GM12801 (cell line): Measurements from ENCODE around the gene ZFAND2B.

Experiments
- TF ChIP-seq, protein P1 (sequence below): IDR thresholded peaks from one replicate; pipeline ENCODE4 v1.5.1; 2011; ENCODE audit warnings: control low read depth; ENCODE audit not compliant: insufficient read length; ENCODE audit errors: extremely low read depth

The ZFAND2B gene

GRCh38 chr2:219248845-219249202, 42.2 kb downstream of the ZFAND2B start:
- TF ChIP-seq, protein P1, sequence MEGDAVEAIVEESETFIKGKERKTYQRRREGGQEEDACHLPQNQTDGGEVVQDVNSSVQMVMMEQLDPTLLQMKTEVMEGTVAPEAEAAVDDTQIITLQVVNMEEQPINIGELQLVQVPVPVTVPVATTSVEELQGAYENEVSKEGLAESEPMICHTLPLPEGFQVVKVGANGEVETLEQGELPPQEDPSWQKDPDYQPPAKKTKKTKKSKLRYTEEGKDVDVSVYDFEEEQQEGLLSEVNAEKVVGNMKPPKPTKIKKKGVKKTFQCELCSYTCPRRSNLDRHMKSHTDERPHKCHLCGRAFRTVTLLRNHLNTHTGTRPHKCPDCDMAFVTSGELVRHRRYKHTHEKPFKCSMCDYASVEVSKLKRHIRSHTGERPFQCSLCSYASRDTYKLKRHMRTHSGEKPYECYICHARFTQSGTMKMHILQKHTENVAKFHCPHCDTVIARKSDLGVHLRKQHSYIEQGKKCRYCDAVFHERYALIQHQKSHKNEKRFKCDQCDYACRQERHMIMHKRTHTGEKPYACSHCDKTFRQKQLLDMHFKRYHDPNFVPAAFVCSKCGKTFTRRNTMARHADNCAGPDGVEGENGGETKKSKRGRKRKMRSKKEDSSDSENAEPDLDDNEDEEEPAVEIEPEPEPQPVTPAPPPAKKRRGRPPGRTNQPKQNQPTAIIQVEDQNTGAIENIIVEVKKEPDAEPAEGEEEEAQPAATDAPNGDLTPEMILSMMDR: no peak

DNA sequence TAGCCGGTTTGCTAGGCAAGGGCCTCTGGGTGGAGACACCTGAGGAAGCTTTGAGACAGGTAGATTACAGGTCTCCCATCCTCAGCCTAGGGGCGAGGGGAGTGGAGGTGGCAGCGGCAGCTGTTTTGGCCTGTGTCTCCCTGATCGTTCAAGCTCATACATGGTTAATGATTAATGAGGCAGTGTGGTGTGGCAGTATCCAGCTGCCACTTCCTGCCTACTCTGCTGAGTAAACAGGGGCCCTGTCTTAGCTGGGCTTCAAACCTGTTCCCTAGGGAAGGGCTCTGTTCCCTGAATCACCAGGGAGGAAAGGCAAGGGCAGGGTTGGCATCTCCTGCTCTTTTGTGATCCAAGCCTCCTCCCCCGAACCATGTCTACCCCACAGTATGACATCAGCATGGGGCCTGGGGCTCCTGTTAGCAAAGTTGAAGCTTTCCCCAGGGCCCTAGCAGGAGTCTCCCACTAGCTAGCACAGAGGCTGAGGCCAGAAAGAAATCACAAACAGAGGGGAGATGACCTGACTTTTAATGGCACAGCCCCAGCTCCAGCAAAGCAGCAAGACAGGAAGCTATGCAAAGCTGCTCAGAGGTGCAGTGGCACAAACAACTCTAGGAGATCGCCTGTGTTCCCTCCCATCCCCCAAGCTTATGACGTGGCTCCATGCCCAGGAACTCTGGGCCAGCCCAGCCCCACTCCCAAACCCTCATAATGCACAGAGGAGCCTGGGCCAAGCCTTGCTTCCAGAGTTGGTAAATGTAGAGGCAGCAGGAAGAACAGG, 42.8 kb downstream of the ZFAND2B start:
- TF ChIP-seq, protein P1: no peak

DNA sequence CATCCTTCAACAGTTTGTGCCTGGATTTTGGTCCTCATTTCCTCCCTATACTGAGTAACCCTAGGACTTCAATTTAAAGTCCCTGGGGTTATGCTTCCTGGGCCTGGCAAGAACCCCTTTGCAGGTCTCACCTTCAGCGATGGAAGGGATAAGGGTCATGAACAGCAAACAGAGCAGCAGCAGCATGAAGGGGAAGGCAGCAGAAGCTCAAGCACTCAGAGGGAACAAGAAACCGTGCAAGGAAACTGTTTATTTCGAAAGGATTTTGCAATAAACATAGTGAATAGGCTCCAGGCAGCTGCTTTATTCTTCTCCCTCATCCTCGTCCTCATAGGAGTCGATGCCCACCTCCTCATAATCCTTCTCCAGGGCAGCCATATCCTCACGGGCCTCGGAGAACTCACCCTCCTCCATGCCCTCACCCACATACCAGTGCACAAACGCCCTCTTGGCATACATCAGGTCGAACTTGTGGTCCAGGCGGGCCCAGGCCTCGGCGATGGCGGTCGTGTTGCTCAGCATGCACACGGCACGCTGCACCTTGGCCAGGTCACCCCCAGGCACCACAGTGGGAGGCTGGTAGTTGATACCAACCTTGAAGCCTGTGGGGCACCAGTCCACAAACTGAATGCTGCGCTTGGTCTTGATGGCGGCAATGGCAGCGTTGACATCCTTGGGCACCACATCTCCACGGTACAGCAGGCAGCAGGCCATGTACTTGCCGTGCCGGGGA, 43.6 kb downstream of the ZFAND2B start:
- TF ChIP-seq, protein P1: no peak

GRCh38 chr2:219251656-219252055, 45.1 kb downstream of the ZFAND2B start:
- TF ChIP-seq, protein P1: no peak

DNA sequence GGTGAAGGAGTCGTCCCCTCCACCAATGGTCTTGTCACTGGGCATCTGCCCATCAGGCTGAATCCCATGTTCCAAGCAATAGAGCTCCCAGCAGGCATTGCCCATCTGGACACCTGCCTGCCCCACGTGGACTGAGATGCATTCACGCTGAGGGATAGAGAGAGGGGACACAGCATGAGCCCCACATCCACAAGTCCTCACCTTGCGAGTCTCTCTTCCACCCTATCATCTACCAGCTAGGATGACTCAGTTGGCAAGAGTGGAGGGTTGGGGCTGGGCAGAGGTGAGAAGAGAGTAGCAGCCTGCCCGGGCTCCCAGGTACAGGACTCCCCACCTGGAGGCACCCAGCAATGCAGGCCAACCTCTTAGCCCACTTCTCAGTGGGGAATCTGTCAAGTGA, 45.5 kb downstream of the ZFAND2B start:
- TF ChIP-seq, protein P1: no peak

DNA sequence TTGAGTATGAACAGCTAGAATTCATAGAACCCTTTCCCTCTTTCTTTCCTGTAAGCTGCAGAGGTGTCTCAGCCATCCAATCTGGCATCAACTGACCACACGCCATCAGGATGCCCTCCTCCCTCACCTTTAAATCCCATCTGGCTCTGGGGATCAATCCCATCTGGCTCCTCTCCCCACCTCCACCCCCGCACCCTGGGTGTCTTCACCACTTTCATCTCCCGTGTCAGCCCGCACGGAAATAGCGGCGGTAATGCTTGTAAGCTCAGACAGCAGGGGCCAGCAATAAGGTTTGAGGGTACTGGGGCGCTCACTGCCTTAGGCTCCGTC, 46.0 kb downstream of the ZFAND2B start:
- TF ChIP-seq, protein P1: no peak

GRCh38 chr2:219252900-219253752, 46.5 kb downstream of the ZFAND2B start, which contains the start of gene TUBA4B:
Gene TUBA4B (plus strand): TSS chr2:219253243. CDS start chr2:219253408, 165 bp downstream.
- TF ChIP-seq, protein P1: no peak
